ENCODE measurements around the gene RIN3.

GRCh38 chr14:92528486-92529100 lies 15.0 kb downstream of the RIN3 start:
- TF ChIP-seq CTCF (IDR thresholded peaks at IDR 0.05): no peak
- no peak for TF ChIP-seq POLR2A (IDR thresholded peaks at IDR 0.05)

Data from adrenal gland (tissue), 5 donors.